ENCODE results near the gene MERTK.
"Not testable (repeated sequence)": the region's sequence is repeated elsewhere in the genome, so short reads cannot be mapped to it uniquely, and the experiment has no call there.

MERTK gene

GRCh38 chr2:112065486-112065885, 167.1 kb downstream of the MERTK start:
- no peak overlapping the region for H3K27ac ChIP-seq
- TF ChIP-seq CTCF (conservative IDR thresholded peaks at IDR 0.05), result no peak
- TF ChIP-seq ZFX (IDR thresholded peaks at IDR 0.05), result no peak

GRCh38 chr2:112065966-112066365, 167.6 kb downstream of the MERTK start:
- H3K27ac ChIP-seq, result no peak overlapping the region
- TF ChIP-seq ZFX (IDR thresholded peaks at IDR 0.05) (no peak), CTCF (conservative IDR thresholded peaks at IDR 0.05) (no peak)

- not testable (repeated sequence) for H3K27ac ChIP-seq
Measured at GRCh38 chr2:112069794-112070193, 171.4 kb downstream of the MERTK start.

- no peak overlapping the region for H3K27ac ChIP-seq
- TF ChIP-seq ZFX (IDR thresholded peaks at IDR 0.05), result no peak
- TF ChIP-seq CTCF (conservative IDR thresholded peaks at IDR 0.05), result no peak
Measured at GRCh38 chr2:112073875-112074274, 175.5 kb downstream of the MERTK start.

- no peak overlapping the region for H3K27ac ChIP-seq
- no peak for TF ChIP-seq CTCF (conservative IDR thresholded peaks at IDR 0.05)
- no peak for TF ChIP-seq ZFX (IDR thresholded peaks at IDR 0.05)
Measured at GRCh38 chr2:112074506-112074905, 176.1 kb downstream of the MERTK start.

- H3K27ac ChIP-seq, result no peak overlapping the region
- TF ChIP-seq CTCF (conservative IDR thresholded peaks at IDR 0.05), result no peak
- no peak for TF ChIP-seq ZFX (IDR thresholded peaks at IDR 0.05)
Measured at GRCh38 chr2:112075490-112076260, 177.3 kb downstream of the MERTK start.

- no peak for TF ChIP-seq CTCF (conservative IDR thresholded peaks at IDR 0.05)
- no peak for TF ChIP-seq ZFX (IDR thresholded peaks at IDR 0.05)
- no peak overlapping the region for H3K27ac ChIP-seq
Measured at GRCh38 chr2:112077814-112078213, 179.4 kb downstream of the MERTK start.

Data from C4-2B (cell line).